MM.1S (cell line): ENCODE data around the gene PKMYT1.

Experiments used
- EZH2phosphoT487 ChIP-seq: fragments of 300-600 bp; sonication (generic); IDR thresholded peaks from 2 replicates; pipeline ENCODE4 v1.6.1; 2018; ENCODE audit warnings: antibody characterized with exemption, low read length
- TF ChIP-seq, protein P1 (sequence below): fragments of 300-600 bp; sonication (generic); IDR thresholded peaks from 2 replicates; pipeline ENCODE4 v1.5.1; 2016; ENCODE audit warnings: antibody characterized with exemption, low read length, mixed read lengths

DNA sequence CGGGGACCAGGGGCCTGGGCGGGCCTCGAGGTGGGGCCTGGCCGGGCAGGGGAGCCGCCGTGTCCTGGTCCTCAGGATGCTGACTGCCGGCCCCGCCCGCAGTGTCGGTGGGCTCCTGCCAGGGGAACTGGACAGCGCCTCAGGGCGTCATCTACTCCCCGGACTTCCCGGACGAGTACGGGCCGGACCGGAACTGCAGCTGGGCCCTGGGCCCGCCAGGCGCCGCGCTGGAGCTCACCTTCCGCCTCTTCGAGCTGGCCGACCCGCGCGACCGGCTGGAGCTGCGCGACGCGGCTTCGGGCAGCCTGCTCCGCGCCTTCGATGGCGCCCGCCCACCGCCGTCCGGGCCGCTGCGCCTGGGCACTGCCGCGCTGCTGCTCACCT lies 13.4 kb downstream of the PKMYT1 start:
- no peak for TF ChIP-seq EZH2phosphoT487
- TF ChIP-seq, protein P1, sequence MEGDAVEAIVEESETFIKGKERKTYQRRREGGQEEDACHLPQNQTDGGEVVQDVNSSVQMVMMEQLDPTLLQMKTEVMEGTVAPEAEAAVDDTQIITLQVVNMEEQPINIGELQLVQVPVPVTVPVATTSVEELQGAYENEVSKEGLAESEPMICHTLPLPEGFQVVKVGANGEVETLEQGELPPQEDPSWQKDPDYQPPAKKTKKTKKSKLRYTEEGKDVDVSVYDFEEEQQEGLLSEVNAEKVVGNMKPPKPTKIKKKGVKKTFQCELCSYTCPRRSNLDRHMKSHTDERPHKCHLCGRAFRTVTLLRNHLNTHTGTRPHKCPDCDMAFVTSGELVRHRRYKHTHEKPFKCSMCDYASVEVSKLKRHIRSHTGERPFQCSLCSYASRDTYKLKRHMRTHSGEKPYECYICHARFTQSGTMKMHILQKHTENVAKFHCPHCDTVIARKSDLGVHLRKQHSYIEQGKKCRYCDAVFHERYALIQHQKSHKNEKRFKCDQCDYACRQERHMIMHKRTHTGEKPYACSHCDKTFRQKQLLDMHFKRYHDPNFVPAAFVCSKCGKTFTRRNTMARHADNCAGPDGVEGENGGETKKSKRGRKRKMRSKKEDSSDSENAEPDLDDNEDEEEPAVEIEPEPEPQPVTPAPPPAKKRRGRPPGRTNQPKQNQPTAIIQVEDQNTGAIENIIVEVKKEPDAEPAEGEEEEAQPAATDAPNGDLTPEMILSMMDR, result no peak
